GM12878 (cell line): ENCODE measurements around the gene PIP4K2B. TPM values are rescaled to one million over a fixed set of nuclear protein-coding genes. Genes with fewer than 3 reads are reported as not detected.
A peak's percentile ranks its signal among the peaks of the same experiment; 100 is the strongest.

Experiments
- microRNA-seq: library from miRNA; unstranded; fragments of <30 nt; microRNA quantifications from one replicate; pipeline ENCODE4, GENCODE V29; 2018
- polyA plus RNA-seq, 11 experiments: library from polyadenylated mRNA; depleted of rRNA in 4 of 11; unstranded in 6 of 11; stranded (reverse) in 5 of 11; fragments of >200 nt; fragmentation: Nextera tagmentation in 4 of 11; fragmentation: Illumina TruSeq in 1 of 11; extraction: Ambion mirVana in 4 of 11; extraction: Trizol in 1 of 11; gene quantifications; 1 replicate in 1 of 11; 2 replicates in 10 of 11; pipeline versions ENCODE4 v1.2.1 to v1.2.3, GENCODE V29; 2011 to 2016; ENCODE audit warnings: inconsistent platforms in 2 of 11, missing spikeins in 2 of 11, low read depth in 1 of 11
- small RNA-seq: library from RNA; depleted of rRNA; stranded (forward); fragments of <200 nt; gene quantifications from one replicate; pipeline ENCODE3, GENCODE V24; 2014
- total RNA-seq, 4 experiments: library from RNA; depleted of rRNA in 3 of 4; stranded (reverse); fragments of >200 nt in 3 of 4; fragmentation: Illumina TruSeq in 1 of 4; extraction: Trizol in 1 of 4; gene quantifications; 2 replicates each; pipeline versions ENCODE4 v1.2.1 to v1.2.3, GENCODE V29; 2013 to 2021

The PIP4K2B gene
- total and polyA plus RNA-seq, 10 of the 15 experiments (the other 5 are each of a cell fraction or from before 2014, with no cell fraction given), result 3.8 to 30.3 (median 18.2) TPM

Small RNA genes lying within 50 kb of the gene (microRNA-seq; reads per million reads assigned to microRNA genes)
- gene MIR4726 (2.3 reads per million, percentile 7 among the genes with 10 or more reads in this experiment), gene MIR4727 (not detected)

Small RNA genes lying within 50 kb of the gene (small RNA-seq; reads per million reads assigned to genes)
- gene MIR4726 (0.43 reads per million, percentile 5 among the genes with 10 or more reads in this experiment), gene MIR4727 (0.12 reads per million), gene RNA5SP440 (1.8 reads per million, percentile 58 among the genes with 10 or more reads in this experiment), gene RNU6-866P (not detected)

Other genes with a start within 250 kb of the PIP4K2B start
Only the 7 nearest of the 10 such genes appear.
- 44.2 and 46.0 TPM in 2 replicates for gene MLLT6, start 94.3 kb downstream of the PIP4K2B start, total RNA-seq (2014; rRNA removed)
- 29.0 and 31.2 TPM in 2 replicates for gene MLLT6, start 94.3 kb downstream of the PIP4K2B start, total RNA-seq (2014; rRNA removed; fragmentation: Illumina TruSeq; extraction: Trizol)
- gene MLLT6, start 94.3 kb downstream of the PIP4K2B start, total RNA-seq (2021), result 89.0 and 105 TPM in 2 replicates
- gene MLLT6, start 94.3 kb downstream of the PIP4K2B start, polyA plus RNA-seq (2011; rRNA removed), result 33.8 and 47.5 TPM in 2 replicates
- gene MLLT6, start 94.3 kb downstream of the PIP4K2B start, polyA plus RNA-seq (2014; fragmentation: Illumina TruSeq; extraction: Trizol), result 35.2 and 43.6 TPM in 2 replicates
- 1 to 10 TPM; 4.8 to 4.9 TPM for gene MLLT6, start 94.3 kb downstream of the PIP4K2B start, polyA plus RNA-seq (2014; fragmentation: Nextera tagmentation; extraction: Ambion mirVana)
- 75.7 and 82.4 TPM in 2 replicates for gene MLLT6, start 94.3 kb downstream of the PIP4K2B start, polyA plus RNA-seq (2014; rRNA removed)
- 1 to 10 TPM; 7.2 to 8.2 TPM for gene MLLT6, start 94.3 kb downstream of the PIP4K2B start, polyA plus RNA-seq (2016; fragmentation: Nextera tagmentation; extraction: Ambion mirVana)
- gene CISD3, start 69.2 kb downstream of the PIP4K2B start, total RNA-seq (2014; rRNA removed), result 6.7 and 9.0 TPM in 2 replicates
- gene CISD3, start 69.2 kb downstream of the PIP4K2B start, total RNA-seq (2014; rRNA removed; fragmentation: Illumina TruSeq; extraction: Trizol), result 4.3 and 7.3 TPM in 2 replicates
- gene CISD3, start 69.2 kb downstream of the PIP4K2B start, total RNA-seq (2021), result 25.4 and 28.5 TPM in 2 replicates
- 3.9 and 6.0 TPM in 2 replicates for gene CISD3, start 69.2 kb downstream of the PIP4K2B start, polyA plus RNA-seq (2011; rRNA removed)
- 2.9 and 4.3 TPM in 2 replicates for gene CISD3, start 69.2 kb downstream of the PIP4K2B start, polyA plus RNA-seq (2014; fragmentation: Illumina TruSeq; extraction: Trizol)
- gene CISD3, start 69.2 kb downstream of the PIP4K2B start, polyA plus RNA-seq (2014; fragmentation: Nextera tagmentation; extraction: Ambion mirVana), result 1 to 10 TPM; 2.6 to 5.3 TPM
- gene CISD3, start 69.2 kb downstream of the PIP4K2B start, polyA plus RNA-seq (2014; rRNA removed), result 23.5 and 24.1 TPM in 2 replicates
- 10 to 100 TPM; 34.1 to 38.1 TPM for gene CISD3, start 69.2 kb downstream of the PIP4K2B start, polyA plus RNA-seq (2016; fragmentation: Nextera tagmentation; extraction: Ambion mirVana)
- gene PCGF2, start 51.2 kb downstream of the PIP4K2B start, total RNA-seq (2014; rRNA removed), result 3.7 and 4.5 TPM in 2 replicates
- gene PCGF2, start 51.2 kb downstream of the PIP4K2B start, total RNA-seq (2014; rRNA removed; fragmentation: Illumina TruSeq; extraction: Trizol), result 2.7 and 3.1 TPM in 2 replicates
- 35.6 and 40.4 TPM in 2 replicates for gene PCGF2, start 51.2 kb downstream of the PIP4K2B start, total RNA-seq (2021)
- 7.9 and 15.1 TPM in 2 replicates for gene PCGF2, start 51.2 kb downstream of the PIP4K2B start, polyA plus RNA-seq (2011; rRNA removed)
- 6.4 and 10.1 TPM in 2 replicates for gene PCGF2, start 51.2 kb downstream of the PIP4K2B start, polyA plus RNA-seq (2014; fragmentation: Illumina TruSeq; extraction: Trizol)
- gene PCGF2, start 51.2 kb downstream of the PIP4K2B start, polyA plus RNA-seq (2014; fragmentation: Nextera tagmentation; extraction: Ambion mirVana), result 1 to 10 TPM; 3.1 to 9.8 TPM
- gene PCGF2, start 51.2 kb downstream of the PIP4K2B start, polyA plus RNA-seq (2014; rRNA removed), result 14.2 and 15.5 TPM in 2 replicates
- 1 to 10 TPM; 3.0 to 4.1 TPM for gene PCGF2, start 51.2 kb downstream of the PIP4K2B start, polyA plus RNA-seq (2016; fragmentation: Nextera tagmentation; extraction: Ambion mirVana)
- gene PSMB3, start 46.8 kb downstream of the PIP4K2B start, total RNA-seq (2014; rRNA removed), result 420 and 425 TPM in 2 replicates
- gene PSMB3, start 46.8 kb downstream of the PIP4K2B start, total RNA-seq (2014; rRNA removed; fragmentation: Illumina TruSeq; extraction: Trizol), result 331 and 348 TPM in 2 replicates
- gene PSMB3, start 46.8 kb downstream of the PIP4K2B start, total RNA-seq (2021), result 298 and 300 TPM in 2 replicates
- 295 and 448 TPM in 2 replicates for gene PSMB3, start 46.8 kb downstream of the PIP4K2B start, polyA plus RNA-seq (2011; rRNA removed)
- gene PSMB3, start 46.8 kb downstream of the PIP4K2B start, polyA plus RNA-seq (2014; fragmentation: Illumina TruSeq; extraction: Trizol), result 277 and 353 TPM in 2 replicates
- gene PSMB3, start 46.8 kb downstream of the PIP4K2B start, polyA plus RNA-seq (2014; fragmentation: Nextera tagmentation; extraction: Ambion mirVana), result 1,000 to 10,000 TPM; 1,622 to 2,130 TPM
- 499 and 533 TPM in 2 replicates for gene PSMB3, start 46.8 kb downstream of the PIP4K2B start, polyA plus RNA-seq (2014; rRNA removed)
- 100 to 1,000 TPM; 612 to 643 TPM for gene PSMB3, start 46.8 kb downstream of the PIP4K2B start, polyA plus RNA-seq (2016; fragmentation: Nextera tagmentation; extraction: Ambion mirVana)
- 14.7 and 17.5 TPM in 2 replicates for gene CWC25, start 25.8 kb upstream of the PIP4K2B start, total RNA-seq (2014; rRNA removed)
- 18.5 and 19.9 TPM in 2 replicates for gene CWC25, start 25.8 kb upstream of the PIP4K2B start, total RNA-seq (2014; rRNA removed; fragmentation: Illumina TruSeq; extraction: Trizol)
- gene CWC25, start 25.8 kb upstream of the PIP4K2B start, total RNA-seq (2021), result 15.9 and 17.1 TPM in 2 replicates
- 29.6 and 30.7 TPM in 2 replicates for gene CWC25, start 25.8 kb upstream of the PIP4K2B start, polyA plus RNA-seq (2011; rRNA removed)
- gene CWC25, start 25.8 kb upstream of the PIP4K2B start, polyA plus RNA-seq (2014; fragmentation: Illumina TruSeq; extraction: Trizol), result 29.7 and 29.9 TPM in 2 replicates
- gene CWC25, start 25.8 kb upstream of the PIP4K2B start, polyA plus RNA-seq (2014; fragmentation: Nextera tagmentation; extraction: Ambion mirVana), result 10 to 100 TPM; 25.0 to 29.7 TPM
- 19.9 and 28.1 TPM in 2 replicates for gene CWC25, start 25.8 kb upstream of the PIP4K2B start, polyA plus RNA-seq (2014; rRNA removed)
- gene CWC25, start 25.8 kb upstream of the PIP4K2B start, polyA plus RNA-seq (2016; fragmentation: Nextera tagmentation; extraction: Ambion mirVana), result 10 to 100 TPM; 15.4 to 20.9 TPM
- 2,317 and 2,414 TPM in 2 replicates for gene RPL23, start 54.2 kb upstream of the PIP4K2B start, total RNA-seq (2014; rRNA removed)
- 3,231 and 3,325 TPM in 2 replicates for gene RPL23, start 54.2 kb upstream of the PIP4K2B start, total RNA-seq (2014; rRNA removed; fragmentation: Illumina TruSeq; extraction: Trizol)
- gene RPL23, start 54.2 kb upstream of the PIP4K2B start, total RNA-seq (2021), result 2,200 and 2,256 TPM in 2 replicates
- 2,867 and 3,528 TPM in 2 replicates for gene RPL23, start 54.2 kb upstream of the PIP4K2B start, polyA plus RNA-seq (2011; rRNA removed)
- 4,821 and 5,052 TPM in 2 replicates for gene RPL23, start 54.2 kb upstream of the PIP4K2B start, polyA plus RNA-seq (2014; fragmentation: Illumina TruSeq; extraction: Trizol)
- gene RPL23, start 54.2 kb upstream of the PIP4K2B start, polyA plus RNA-seq (2014; fragmentation: Nextera tagmentation; extraction: Ambion mirVana), result 1,000 to 10,000 TPM; 3,319 to 3,754 TPM
- gene RPL23, start 54.2 kb upstream of the PIP4K2B start, polyA plus RNA-seq (2014; rRNA removed), result 3,219 and 3,296 TPM in 2 replicates
- 1,000 to 10,000 TPM; 2,341 to 2,536 TPM for gene RPL23, start 54.2 kb upstream of the PIP4K2B start, polyA plus RNA-seq (2016; fragmentation: Nextera tagmentation; extraction: Ambion mirVana)
- gene LASP1, start 70.5 kb upstream of the PIP4K2B start, total RNA-seq (2014; rRNA removed), result 40.9 and 42.3 TPM in 2 replicates
- gene LASP1, start 70.5 kb upstream of the PIP4K2B start, total RNA-seq (2014; rRNA removed; fragmentation: Illumina TruSeq; extraction: Trizol), result 33.8 and 37.6 TPM in 2 replicates
- gene LASP1, start 70.5 kb upstream of the PIP4K2B start, total RNA-seq (2021), result 105 and 114 TPM in 2 replicates
- 39.4 and 47.7 TPM in 2 replicates for gene LASP1, start 70.5 kb upstream of the PIP4K2B start, polyA plus RNA-seq (2011; rRNA removed)
- 69.5 and 81.8 TPM in 2 replicates for gene LASP1, start 70.5 kb upstream of the PIP4K2B start, polyA plus RNA-seq (2014; fragmentation: Illumina TruSeq; extraction: Trizol)
- 10 to 100 TPM; 21.0 to 27.0 TPM for gene LASP1, start 70.5 kb upstream of the PIP4K2B start, polyA plus RNA-seq (2014; fragmentation: Nextera tagmentation; extraction: Ambion mirVana)
- gene LASP1, start 70.5 kb upstream of the PIP4K2B start, polyA plus RNA-seq (2014; rRNA removed), result 78.9 and 85.4 TPM in 2 replicates
- 10 to 100 TPM; 70.8 to 74.5 TPM for gene LASP1, start 70.5 kb upstream of the PIP4K2B start, polyA plus RNA-seq (2016; fragmentation: Nextera tagmentation; extraction: Ambion mirVana)